IMR-90 (cell line): ENCODE data around the gene DSG3. TPM values are rescaled to one million over a fixed set of nuclear protein-coding genes. Genes with fewer than 3 reads are reported as not detected.

ENCODE experiments used
- ATAC-seq: fragments of 200-7000 bp; cut with Tn5 transposase; 2 replicates; pipeline ENCODE4 v1.9.1; 2020; ENCODE audit warnings: low read depth, mild to moderate bottlenecking, moderate library complexity
- BruUV-seq: library from RNA; stranded (reverse); fragments of 400-500 nt; replicated peaks from 2 replicates; lab custom pipeline; 2021; lab: Mats Ljungman, UMichigan
- CTCF ChIA-PET: fragments of 300-600 bp; formaldehyde crosslinking; extraction: SDS; loops from one replicate; lab custom pipeline; 2021; ENCODE audit warnings: antibody characterized with exemption; lab: Yijun Ruan, JAX
- POLR2A ChIA-PET: fragments of 300-600 bp; sonication (Branson Sonifier 250); formaldehyde crosslinking; loops from one replicate; lab custom pipeline; 2022; ENCODE audit warnings: antibody characterized with exemption; ENCODE audit not compliant: unreplicated experiment; lab: Charles Lee
- DNase-seq: peaks from one replicate; pipeline ENCODE4 v3.0.0; 2013
- H2AFZ ChIP-seq: replicated peaks from 2 replicates; pipeline ENCODE3; 2013; ENCODE audit warnings: low read length, mild to moderate bottlenecking; ENCODE audit not compliant: poor library complexity
- H2AK5ac ChIP-seq: 2 replicates; pipeline ENCODE4 v1.6.1; 2013; ENCODE audit warnings: low read depth, low read length, inconsistent platforms
- H2AK9ac ChIP-seq: replicated peaks from 2 replicates; pipeline ENCODE3; 2013; ENCODE audit warnings: mild to moderate bottlenecking, low read depth, low read length, moderate library complexity; ENCODE audit not compliant: poor library complexity
- H2BK120ac ChIP-seq: 2 replicates; pipeline ENCODE4 v1.6.1; 2013; ENCODE audit warnings: low read depth, low read length, inconsistent platforms
- H2BK15ac ChIP-seq: 3 replicates; pipeline ENCODE4 v1.6.1; 2013; ENCODE audit warnings: low read depth, low read length, inconsistent platforms
- H2BK20ac ChIP-seq: 2 replicates; pipeline ENCODE4 v1.6.1; 2013; ENCODE audit warnings: low read depth, mild to moderate bottlenecking, inconsistent platforms, low read length, moderate library complexity
- H2BK5ac ChIP-seq: 2 replicates; pipeline ENCODE4 v1.6.1; 2013; ENCODE audit warnings: mild to moderate bottlenecking, low read depth, low read length, inconsistent platforms; ENCODE audit not compliant: poor library complexity, severe bottlenecking
- H3K14ac ChIP-seq: replicated peaks from 2 replicates; pipeline ENCODE4 v1.6.1; 2013; ENCODE audit warnings: low read depth, low read length, inconsistent platforms
- H3K18ac ChIP-seq: 2 replicates; pipeline ENCODE4 v1.6.1; 2013; ENCODE audit warnings: low read depth, low read length, control low read depth
- H3K23ac ChIP-seq: 2 replicates; pipeline ENCODE4 v1.6.1; 2013; ENCODE audit warnings: low read depth, low read length, inconsistent platforms
- H3K27ac ChIP-seq: 2 replicates; pipeline ENCODE4 v1.5.1; 2013; ENCODE audit warnings: mild to moderate bottlenecking, control low read depth, low read length; ENCODE audit not compliant: insufficient read depth
- H3K27me3 ChIP-seq: 2 replicates; pipeline ENCODE4 v1.6.1; 2013; ENCODE audit warnings: low read length; ENCODE audit not compliant: control insufficient read depth, insufficient read depth
- H3K36me3 ChIP-seq: 2 replicates; pipeline ENCODE4 v1.6.1; 2013; ENCODE audit warnings: low read length, mixed read lengths; ENCODE audit not compliant: control insufficient read depth, insufficient read depth
- H3K4ac ChIP-seq: 2 replicates; pipeline ENCODE4 v1.6.1; 2013; ENCODE audit warnings: low read depth, low read length, inconsistent platforms
- H3K4me1 ChIP-seq: 2 replicates; pipeline ENCODE4 v1.6.1; 2013; ENCODE audit warnings: low read length, mixed read lengths; ENCODE audit not compliant: control insufficient read depth, insufficient read depth
- H3K4me2 ChIP-seq: 2 replicates; pipeline ENCODE4 v1.6.1; 2013; ENCODE audit warnings: low read depth, mild to moderate bottlenecking, control low read depth, low read length, moderate library complexity
- H3K4me3 ChIP-seq: 2 replicates; pipeline ENCODE4 v1.5.1; 2013; ENCODE audit warnings: low read depth, mild to moderate bottlenecking, control low read depth, low read length, moderate library complexity; ENCODE audit not compliant: insufficient read depth
- H3K56ac ChIP-seq: 2 replicates; pipeline ENCODE4 v1.6.1; 2013; ENCODE audit warnings: low read length, inconsistent platforms; ENCODE audit not compliant: insufficient read depth; ENCODE audit errors: extremely low read depth
- H3K79me1 ChIP-seq, 2 experiments: 2 replicates each; pipeline ENCODE4 v1.6.1; 2013; ENCODE audit warnings: low read length in 2 of 2, inconsistent platforms in 1 of 2, low read depth in 1 of 2
- H3K9ac ChIP-seq: 2 replicates; pipeline ENCODE4 v1.6.1; 2013; ENCODE audit warnings: low read depth, low read length, control low read depth
- H3K9me1 ChIP-seq: 2 replicates; pipeline ENCODE4 v1.6.1; 2013; ENCODE audit warnings: low read length, inconsistent platforms; ENCODE audit not compliant: insufficient read depth
- H3K9me3 ChIP-seq: 2 replicates; pipeline ENCODE4 v1.6.1; 2013; ENCODE audit warnings: low read length; ENCODE audit not compliant: control insufficient read depth, insufficient read depth
- H4K20me1 ChIP-seq: 2 replicates; pipeline ENCODE4 v1.6.1; 2013; ENCODE audit warnings: low read length, inconsistent platforms; ENCODE audit not compliant: insufficient read depth
- H4K5ac ChIP-seq: 2 replicates; pipeline ENCODE4 v1.6.1; 2013; ENCODE audit warnings: mild to moderate bottlenecking, low read depth, low read length, control low read depth
- H4K8ac ChIP-seq, 2 experiments: 2 replicates each; pipeline ENCODE4 v1.6.1; 2013; ENCODE audit warnings: low read depth in 2 of 2, low read length in 2 of 2, control low read depth in 1 of 2, inconsistent platforms in 1 of 2
- H4K91ac ChIP-seq: 2 replicates; pipeline ENCODE4 v1.6.1; 2013; ENCODE audit warnings: low read depth, low read length, inconsistent platforms; ENCODE audit not compliant: insufficient read depth
- BHLHE40 ChIP-seq: fragments of 150-350 bp; IDR thresholded peaks from 2 replicates; pipeline ENCODE4 v1.6.1; 2016; ENCODE audit warnings: mild to moderate bottlenecking, low read depth, low read length
- CEBPB ChIP-seq: IDR thresholded peaks from 2 replicates; pipeline ENCODE4 v1.6.1; 2012; ENCODE audit warnings: low read depth, low read length, improper control_type of control experiment
- CHD1 ChIP-seq: IDR thresholded peaks from 2 replicates; pipeline ENCODE4 v1.6.1; 2012; ENCODE audit warnings: low read depth, low read length, improper control_type of control experiment
- CTCF ChIP-seq: conservative IDR thresholded peaks from 2 replicates; pipeline ENCODE4 v1.5.1; 2012; ENCODE audit warnings: mild to moderate bottlenecking, low read depth, low read length, improper control_type of control experiment
- FOS ChIP-seq: fragments of 150-350 bp; IDR thresholded peaks from 2 replicates; pipeline ENCODE4 v1.6.1; 2016; ENCODE audit warnings: low read depth, low read length
- MAFK ChIP-seq: IDR thresholded peaks from 2 replicates; pipeline ENCODE4 v1.6.1; 2012; ENCODE audit warnings: low read depth, low read length, improper control_type of control experiment
- MAZ ChIP-seq: IDR thresholded peaks from 2 replicates; pipeline ENCODE4 v1.6.1; 2012; ENCODE audit warnings: low read depth, mild to moderate bottlenecking, low read length, improper control_type of control experiment, moderate library complexity, borderline replicate concordance
- MXI1 ChIP-seq: IDR thresholded peaks from 2 replicates; pipeline ENCODE4 v1.6.1; 2012; ENCODE audit warnings: low read depth, mild to moderate bottlenecking, low read length, moderate library complexity, borderline replicate concordance
- NFE2L2 ChIP-seq: fragments of 150-350 bp; IDR thresholded peaks from 2 replicates; pipeline ENCODE4 v1.6.1; 2016; ENCODE audit warnings: low read depth, mild to moderate bottlenecking, low read length
- POLR2A ChIP-seq: IDR thresholded peaks from 2 replicates; pipeline ENCODE4 v1.6.1; 2012; ENCODE audit warnings: mild to moderate bottlenecking, low read depth, low read length
- RAD21 ChIP-seq: IDR thresholded peaks from 2 replicates; pipeline ENCODE4 v1.6.1; 2012; ENCODE audit warnings: low read length, improper control_type of control experiment
- RCOR1 ChIP-seq: IDR thresholded peaks from 2 replicates; pipeline ENCODE4 v1.6.1; 2012; ENCODE audit warnings: mild to moderate bottlenecking, low read length, improper control_type of control experiment; ENCODE audit not compliant: insufficient replicate concordance
- RFX5 ChIP-seq: IDR thresholded peaks from 2 replicates; pipeline ENCODE4 v1.8.0; 2012; ENCODE audit warnings: low read depth, mild to moderate bottlenecking, low read length, moderate library complexity
- SMC3 ChIP-seq: fragments of 150-350 bp; IDR thresholded peaks from 2 replicates; pipeline ENCODE4 v1.6.1; 2016; ENCODE audit warnings: low read depth, mild to moderate bottlenecking, antibody characterized with exemption, low read length, moderate library complexity
- USF2 ChIP-seq: fragments of 150-350 bp; IDR thresholded peaks from 2 replicates; pipeline ENCODE4 v1.6.1; 2017; ENCODE audit warnings: mild to moderate bottlenecking, antibody characterized with exemption, low read length, low read depth
- WGBS, 2 experiments: methylation state at CpG; one replicate each; pipeline versions ENCODE4 v1.1.5 to v1.1.7; 2013; ENCODE audit warnings: missing lambda C conversion rate in 2 of 2; ENCODE audit not compliant: insufficient read length in 1 of 2; ENCODE audit errors: extremely low coverage in 2 of 2; 5-methylcytosine and 5-hydroxymethylcytosine counted together
- dilution Hi-C: fragments of 300-500 bp; cut with HindIII; formaldehyde crosslinking; loops from one replicate; pipeline ENCODE4 v1.14.3; 2018; ENCODE audit warnings: low sequenced_read_pairs; ENCODE audit not compliant: unreplicated experiment
- in situ Hi-C: fragments of 300-500 bp; cut with MboI; formaldehyde crosslinking; loops from 3 replicates; pipeline ENCODE4 v1.14.3; 2019; ENCODE audit warnings: low sequenced_read_pairs, inconsistent platforms, mixed read lengths
- intact Hi-C: fragments of 100-400 bp; cut with micrococcal nuclease; formaldehyde crosslinking; loops from 2 replicates; pipeline ENCODE4 v1.10.0; 2022
- polyA plus RNA-seq, 3 experiments: library from polyadenylated mRNA; depleted of rRNA; stranded (reverse); fragments of >200 nt; gene quantifications; 2 replicates each; pipeline ENCODE4 v1.2.3, GENCODE V29; 2012; ENCODE audit warnings: low replicate concordance in 1 of 3
- total RNA-seq: library from RNA; depleted of rRNA; stranded (reverse); fragments of >200 nt; gene quantifications from 2 replicates; pipeline ENCODE4 v1.2.3, GENCODE V29; 2012
- TF ChIP-seq, protein P1 (sequence below): fragments of 150-350 bp; IDR thresholded peaks from 2 replicates; pipeline ENCODE4 v1.6.1; 2016; ENCODE audit warnings: low read depth, mild to moderate bottlenecking, low read length, moderate library complexity, borderline replicate concordance

The DSG3 gene
- total and polyA plus RNA-seq, 2 of the 4 experiments (the other 2 are of a cell fraction), result not detected

GRCh38 chr18:31505156-31505555 is 57.6 kb downstream of the DSG3 start:
- in situ Hi-C loops, result no loop called here
- dilution Hi-C loops, result no loop called here
- Histone ChIP-seq H3K56ac (no peak overlapping the region), H2BK20ac (no peak overlapping the region), H3K18ac (no peak overlapping the region), H3K14ac (no peak overlapping the region), H4K5ac (no peak overlapping the region), H4K8ac (no peak overlapping the region), H2BK120ac (no peak overlapping the region), H3K4me2 (no peak overlapping the region), H3K9me1 (no peaks in the 10 kb centered on the region), H3K9ac (no peak overlapping the region), H2AK9ac (no peak overlapping the region), H4K91ac (no peak overlapping the region), H2AK5ac (no peak overlapping the region), H3K4me1 (no peaks in the 10 kb centered on the region), H2AFZ (no peak overlapping the region), H3K4me3 (no peak overlapping the region), H2BK15ac (no peak overlapping the region), H3K36me3 (no peaks in the 10 kb centered on the region), H4K20me1 (no peaks in the 10 kb centered on the region), H3K27ac (no peak overlapping the region), H3K27me3 (no peaks in the 10 kb centered on the region), H2BK5ac (no peak overlapping the region), H3K4ac (no peak overlapping the region), H3K23ac (no peak overlapping the region), H3K9me3 (no peaks in the 10 kb centered on the region), H3K79me1 (no peaks in the 10 kb centered on the region)
- ATAC-seq, result no peak
- no peak for DNase-seq
- POLR2A ChIA-PET, result no interaction called here
- BruUV-seq, result no TSS peak
- CTCF ChIA-PET, result interaction anchor here (0.6 kb wide), 1 partner anchor 51 kb away, joined by 3 read pairs; no protein-coding TSS in a partner anchor
- 48% methylated on average over 3 of the region's 6 CpGs; no CpG with 5 or more reads in 1 of the 2 experiments for WGBS, 2 experiments
- intact Hi-C loops, result loop anchor here (5.0 kb wide), 1 partner anchor 83 kb away; no protein-coding TSS in a partner anchor
- TF ChIP-seq USF2 (no peak), CHD1 (no peak), MAFK (no peak), MXI1 (no peak), CEBPB (no peak), RAD21 (no peak), BHLHE40 (no peak), FOS (no peak), NFE2L2 (no peak), CTCF (no peak), RFX5 (no peak), SMC3 (no peak), MAZ (no peak), POLR2A (no peak), RCOR1 (no peak)
- TF ChIP-seq, protein P1, sequence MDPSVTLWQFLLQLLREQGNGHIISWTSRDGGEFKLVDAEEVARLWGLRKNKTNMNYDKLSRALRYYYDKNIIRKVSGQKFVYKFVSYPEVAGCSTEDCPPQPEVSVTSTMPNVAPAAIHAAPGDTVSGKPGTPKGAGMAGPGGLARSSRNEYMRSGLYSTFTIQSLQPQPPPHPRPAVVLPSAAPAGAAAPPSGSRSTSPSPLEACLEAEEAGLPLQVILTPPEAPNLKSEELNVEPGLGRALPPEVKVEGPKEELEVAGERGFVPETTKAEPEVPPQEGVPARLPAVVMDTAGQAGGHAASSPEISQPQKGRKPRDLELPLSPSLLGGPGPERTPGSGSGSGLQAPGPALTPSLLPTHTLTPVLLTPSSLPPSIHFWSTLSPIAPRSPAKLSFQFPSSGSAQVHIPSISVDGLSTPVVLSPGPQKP, result no peak
